Activated T-helper 1 cell treated with anti-CD3 and anti-CD28 coated beads, Interleukin-12 subunit alpha, Interleukin-12 subunit beta, Interleukin-2, Interleukin-4 antibody, amounts not matched to agents 30 ng/mL and 10 ng/mL and 1 ng/mL, durations not matched to agents 14 hours and 24 hours and 36 hours (primary cell): Measurements from ENCODE around the gene EPS8L1. TPM values are rescaled to one million over a fixed set of nuclear protein-coding genes. Genes with fewer than 3 reads are reported as not detected.

ENCODE experiments used
- DNase-seq: peaks from one replicate; pipeline ENCODE4 v3.0.0; 2021; ENCODE audit warnings: low spot score
- H3K27ac Mint-ChIP-seq: one replicate; pipeline ENCODE4 v1.8.0; 2021; ENCODE audit warnings: mild to moderate bottlenecking, mixed read lengths
- H3K27me3 Mint-ChIP-seq: one replicate; pipeline ENCODE4 v1.8.0; 2022; ENCODE audit warnings: mild to moderate bottlenecking, moderate library complexity, mixed read lengths; ENCODE audit not compliant: insufficient read depth
- H3K36me3 Mint-ChIP-seq: one replicate; pipeline ENCODE4 v1.8.0; 2021; ENCODE audit warnings: low read depth, mixed read lengths
- H3K4me1 Mint-ChIP-seq: one replicate; pipeline ENCODE4 v1.8.0; 2021; ENCODE audit warnings: low read depth, mixed read lengths
- H3K4me3 Mint-ChIP-seq: one replicate; pipeline ENCODE4 v1.8.0; 2021; ENCODE audit warnings: mild to moderate bottlenecking, moderate library complexity, mixed read lengths
- H3K9me3 Mint-ChIP-seq: one replicate; pipeline ENCODE4 v1.8.0; 2021; ENCODE audit warnings: mixed read lengths
- intact Hi-C: fragments of 100-400 bp; cut with micrococcal nuclease; formaldehyde crosslinking; loops from one replicate; pipeline ENCODE4 v1.15.1; 2024
- total RNA-seq: library from RNA; stranded (reverse); gene quantifications from 2 replicates; pipeline ENCODE4 v1.2.3, GENCODE V29; 2022

The EPS8L1 gene
- total RNA-seq, 1 donor from 2014 or later: 6.0 TPM

DNA sequence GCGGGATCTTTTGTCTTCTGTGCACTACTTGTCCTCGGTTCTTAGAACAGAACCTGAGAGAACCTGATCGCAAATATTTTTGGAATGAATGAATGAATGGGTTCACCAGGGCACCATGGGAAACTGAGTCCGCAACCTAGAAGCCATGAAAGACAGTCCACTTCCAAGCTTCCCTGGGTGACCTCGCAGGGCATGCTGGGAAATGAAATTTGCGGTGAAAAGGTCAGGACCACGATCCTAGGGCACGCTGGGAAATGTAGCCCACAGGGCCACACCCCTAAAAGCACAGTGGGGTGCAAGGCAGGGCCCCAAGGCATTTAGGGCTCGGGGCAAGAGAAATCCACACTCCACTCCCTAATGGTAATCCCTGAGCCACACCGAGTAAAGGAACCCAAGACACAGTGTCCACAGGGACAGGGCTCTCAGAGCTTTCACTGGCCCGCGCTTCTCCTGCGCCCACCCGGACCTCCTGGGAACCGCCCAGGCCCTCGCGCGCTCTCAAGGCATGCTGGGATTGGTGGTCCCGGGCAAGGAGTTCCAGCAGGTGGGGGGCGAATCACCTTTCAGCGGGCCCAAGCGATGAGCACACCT, 42.8 kb downstream of the EPS8L1 start:
- DNase-seq: no peak
- Mint-ChIP-seq H3K27me3 (peaks cover 8% of the 10 kb centered on the region), H3K4me1 (peaks cover 28% of the 10 kb centered on the region), H3K4me3 (peak overlapping the region; percentile 98), H3K9me3 (no peaks in the 10 kb centered on the region), H3K27ac (peak overlapping the region; percentile 95), H3K36me3 (peaks cover 12% of the 10 kb centered on the region)
- intact Hi-C loops: loop anchor here (5.0 to 10.0 kb wide), 3 partner anchors 186 to 1194 kb away; partner anchors contain the start of genes ZNF787 and ZSCAN5A

DNA sequence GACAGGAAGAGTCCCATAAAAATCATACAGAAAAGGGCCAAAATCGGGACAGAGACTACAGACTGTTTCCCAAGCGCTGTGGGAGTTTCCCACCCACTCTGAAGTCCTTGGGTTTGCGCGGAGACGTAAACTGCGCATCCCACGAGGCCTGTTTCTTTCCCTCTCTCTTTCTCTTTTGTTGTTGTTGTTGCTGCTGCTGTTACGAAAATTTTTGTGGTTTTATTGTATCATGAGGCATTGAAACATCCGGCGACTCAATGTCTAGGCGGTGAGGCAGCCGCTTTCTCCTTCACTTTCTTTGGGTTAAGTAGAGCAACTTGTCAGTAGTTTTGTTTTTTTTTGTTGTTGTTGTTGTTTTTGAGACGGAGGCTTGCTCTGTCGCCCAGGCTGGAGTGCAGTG, 43.4 kb downstream of the EPS8L1 start:
- H3K9me3 Mint-ChIP-seq: no peaks in the 10 kb centered on the region
- intact Hi-C loops: loop anchor here (5.0 to 10.0 kb wide), 3 partner anchors 186 to 1193 kb away; partner anchors contain the start of genes ZNF787 and ZSCAN5A
- H3K27me3 Mint-ChIP-seq: peaks cover 13% of the 10 kb centered on the region
- H3K4me3 Mint-ChIP-seq: peak overlapping the region; percentile 98
- peak overlapping the region; percentile 67 for H3K27ac Mint-ChIP-seq
- H3K36me3 Mint-ChIP-seq: peaks cover 12% of the 10 kb centered on the region
- DNase-seq: no peak
- peaks cover 28% of the 10 kb centered on the region for H3K4me1 Mint-ChIP-seq

DNA sequence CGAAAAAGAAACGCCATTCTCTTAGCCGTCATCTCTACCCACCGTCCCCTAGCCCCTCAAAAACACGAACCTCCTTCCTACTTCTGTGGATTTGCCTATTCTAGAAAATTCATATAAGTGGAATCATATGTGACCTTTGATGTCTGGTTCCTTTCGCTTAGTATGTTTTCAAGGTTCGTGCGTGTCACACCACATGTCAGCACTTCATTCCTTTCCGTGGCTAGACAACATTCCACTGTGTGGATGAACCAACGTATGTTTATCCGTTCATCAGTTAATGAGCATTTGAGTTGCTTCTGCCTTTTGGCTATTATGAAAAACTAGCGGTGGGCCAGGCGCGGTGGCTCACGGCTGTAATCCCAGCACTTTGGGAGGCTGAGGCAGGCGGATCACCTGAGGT, 55.8 kb downstream of the EPS8L1 start:
- Mint-ChIP-seq H3K36me3 (no peaks in the 10 kb centered on the region), H3K9me3 (no peaks in the 10 kb centered on the region), H3K27me3 (peaks cover 24% of the 10 kb centered on the region), H3K27ac (no peak overlapping the region), H3K4me3 (no peak overlapping the region), H3K4me1 (no peaks in the 10 kb centered on the region)
- no peak for DNase-seq
- intact Hi-C loops: loop anchor here (10.0 kb wide), 1 partner anchor 247 kb away; no protein-coding TSS in a partner anchor

- no peak for DNase-seq
- intact Hi-C loops: loop anchor here (10.0 kb wide), 1 partner anchor 248 kb away; no protein-coding TSS in a partner anchor
- H3K4me1 Mint-ChIP-seq: no peaks in the 10 kb centered on the region
Observed at GRCh38 chr19:55132453-55133129, 56.9 kb downstream of the EPS8L1 start.

DNA sequence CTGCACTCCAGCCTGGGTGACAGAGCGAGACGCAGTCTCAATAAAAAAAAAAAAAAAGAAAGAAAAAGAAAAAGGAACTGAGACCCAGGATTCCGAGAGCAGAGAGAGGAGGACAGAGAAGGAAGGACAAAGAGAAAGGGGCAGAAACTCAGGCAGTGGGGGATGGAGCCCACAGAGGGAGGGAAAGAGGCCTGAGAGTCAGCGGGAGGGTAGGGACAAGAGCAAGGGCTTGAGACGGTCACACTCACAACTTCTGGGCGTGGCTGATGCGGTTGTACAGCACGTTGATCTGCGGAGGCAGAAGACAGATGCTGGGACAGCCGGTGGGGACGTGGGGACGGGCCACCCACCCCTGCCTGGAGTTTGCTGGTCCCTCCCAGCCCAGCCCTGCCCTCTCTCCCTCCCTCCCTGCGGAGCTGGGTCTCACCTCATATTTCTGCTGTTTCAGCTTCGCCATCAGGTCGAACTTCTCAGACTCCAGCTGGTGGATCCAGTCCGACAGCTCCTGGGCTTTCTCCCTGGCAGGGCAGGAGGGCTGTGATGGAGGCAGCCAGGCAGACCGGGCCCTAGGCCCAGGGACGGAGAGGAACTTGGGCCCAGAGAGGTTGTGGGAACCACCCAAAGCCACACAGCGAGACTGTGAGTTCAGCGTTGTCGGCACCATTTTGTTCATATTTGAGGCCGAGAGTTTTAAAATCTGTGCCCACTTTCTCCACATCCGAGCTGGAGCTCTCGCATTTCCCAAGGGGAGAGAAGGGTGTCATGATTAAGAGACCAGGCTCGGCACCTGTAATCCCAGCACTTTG, 58.2 kb downstream of the EPS8L1 start:
- no peak for DNase-seq
- H3K36me3 Mint-ChIP-seq: no peaks in the 10 kb centered on the region
- H3K9me3 Mint-ChIP-seq: no peaks in the 10 kb centered on the region
- H3K4me3 Mint-ChIP-seq: no peak overlapping the region
- no peak overlapping the region for H3K27ac Mint-ChIP-seq
- peaks cover 20% of the 10 kb centered on the region for H3K27me3 Mint-ChIP-seq
- no peaks in the 10 kb centered on the region for H3K4me1 Mint-ChIP-seq
- intact Hi-C loops: loop anchor here (10.0 kb wide), 1 partner anchor 249 kb away; no protein-coding TSS in a partner anchor

More at GRCh38 chr19:55132453-55133129, 56.9 kb downstream of the EPS8L1 start:
- no peaks in the 10 kb centered on the region for H3K36me3 Mint-ChIP-seq
- no peak overlapping the region for H3K27ac Mint-ChIP-seq
- no peaks in the 10 kb centered on the region for H3K9me3 Mint-ChIP-seq
- H3K27me3 Mint-ChIP-seq: peaks cover 21% of the 10 kb centered on the region
- no peak overlapping the region for H3K4me3 Mint-ChIP-seq

GRCh38 chr19:55134736-55135135, 59.1 kb downstream of the EPS8L1 start:
- H3K4me3 Mint-ChIP-seq: no peak overlapping the region
- H3K27me3 Mint-ChIP-seq: peaks cover 17% of the 10 kb centered on the region
- H3K36me3 Mint-ChIP-seq: no peaks in the 10 kb centered on the region
- no peak for DNase-seq
- intact Hi-C loops: loop anchor here (10.0 kb wide), 1 partner anchor 250 kb away; no protein-coding TSS in a partner anchor
- no peaks in the 10 kb centered on the region for H3K9me3 Mint-ChIP-seq
- H3K4me1 Mint-ChIP-seq: no peaks in the 10 kb centered on the region
- no peak overlapping the region for H3K27ac Mint-ChIP-seq

GRCh38 chr19:55136399-55137102, 60.9 kb downstream of the EPS8L1 start:
- no peak overlapping the region for H3K27ac Mint-ChIP-seq
- intact Hi-C loops: loop anchor here (10.0 kb wide), 1 partner anchor 252 kb away; no protein-coding TSS in a partner anchor
- H3K4me1 Mint-ChIP-seq: no peaks in the 10 kb centered on the region
- H3K27me3 Mint-ChIP-seq: peaks cover 18% of the 10 kb centered on the region
- H3K9me3 Mint-ChIP-seq: no peaks in the 10 kb centered on the region
- H3K4me3 Mint-ChIP-seq: no peak overlapping the region
- DNase-seq: no peak
- H3K36me3 Mint-ChIP-seq: no peaks in the 10 kb centered on the region

Other genes starting within 250 kb of the EPS8L1 start
- 0.17 TPM in 1 of 2 replicates, not detected in the other for gene KIR2DS4, start 243.2 kb upstream of the EPS8L1 start, total RNA-seq
- 0.65 and 1.1 TPM in 2 replicates for gene KIR3DL2, start 225.4 kb upstream of the EPS8L1 start, total RNA-seq
- gene FCAR, start 201.6 kb upstream of the EPS8L1 start, total RNA-seq: not detected in 2 replicates
- gene NCR1, start 169.7 kb upstream of the EPS8L1 start, total RNA-seq: not detected in 2 replicates
- gene NLRP7, start 128.3 kb upstream of the EPS8L1 start, total RNA-seq: not detected in 2 replicates
- gene NLRP2, start 109.5 kb upstream of the EPS8L1 start, total RNA-seq: 16.8 and 19.8 TPM in 2 replicates
- 0.59 TPM in 1 of 2 replicates, not detected in the other for gene GP6, start 37.6 kb upstream of the EPS8L1 start, total RNA-seq
- gene RDH13, start 12.7 kb upstream of the EPS8L1 start, total RNA-seq: 21.7 and 26.4 TPM in 2 replicates
- gene PPP1R12C, start 41.8 kb downstream of the EPS8L1 start, total RNA-seq: 114 and 115 TPM in 2 replicates
- not detected in 2 replicates for gene TNNT1, start 73.3 kb downstream of the EPS8L1 start, total RNA-seq
- gene TNNI3, start 81.9 kb downstream of the EPS8L1 start, total RNA-seq: not detected in 2 replicates
- gene DNAAF3, start 90.7 kb downstream of the EPS8L1 start, total RNA-seq: 0.36 TPM in 1 of 2 replicates, not detected in the other
- gene SYT5, start 104.4 kb downstream of the EPS8L1 start, total RNA-seq: not detected in 2 replicates
- 0.16 TPM in 1 of 2 replicates, not detected in the other for gene PTPRH, start 133.6 kb downstream of the EPS8L1 start, total RNA-seq
- 7.7 and 8.3 TPM in 2 replicates for gene TMEM86B, start 152.9 kb downstream of the EPS8L1 start, total RNA-seq
- 200 and 202 TPM in 2 replicates for gene PPP6R1, start 183.1 kb downstream of the EPS8L1 start, total RNA-seq
- gene HSPBP1, start 204.2 kb downstream of the EPS8L1 start, total RNA-seq: 66.4 and 69.6 TPM in 2 replicates
- gene BRSK1, start 208.1 kb downstream of the EPS8L1 start, total RNA-seq: 7.8 and 8.4 TPM in 2 replicates
- 0.71 TPM in 1 of 2 replicates, not detected in the other for gene TMEM150B, start 249.5 kb downstream of the EPS8L1 start, total RNA-seq